GM12878 (cell line): ENCODE results near the gene ABCC4. TPM values are rescaled to one million over a fixed set of nuclear protein-coding genes. Genes with fewer than 3 reads are reported as not detected.

ENCODE experiments used
- ATAC-seq: fragments of 200-7000 bp; cut with Tn5 transposase; 3 replicates; pipeline ENCODE4 v1.9.1; 2020; ENCODE audit warnings: mild to moderate bottlenecking, moderate library complexity
- BruUV-seq: library from RNA; stranded (reverse); fragments of 400-500 nt; replicated peaks from 2 replicates; lab custom pipeline; 2021; lab: Mats Ljungman, UMichigan
- CTCF ChIA-PET: fragments of 300-600 bp; sonication (Branson Sonifier 250); formaldehyde crosslinking; extraction: SDS; loops from one replicate; lab custom pipeline; 2021; ENCODE audit warnings: inconsistent platforms; lab: Yijun Ruan, JAX
- POLR2A ChIA-PET: fragments of 350-600 bp; formaldehyde crosslinking; extraction: SDS; loops from one replicate; lab custom pipeline; 2021; ENCODE audit warnings: inconsistent platforms; lab: Charles Lee
- RAD21 ChIA-PET: fragments of 300-600 bp; sonication (Branson Sonifier 250); formaldehyde crosslinking; loops from one replicate; lab custom pipeline; 2023; ENCODE audit warnings: antibody characterized with exemption; ENCODE audit not compliant: unreplicated experiment; lab: Charles Lee
- SMC1A ChIA-PET: fragments of 300-600 bp; sonication (Branson Sonifier 250); formaldehyde crosslinking; loops from one replicate; lab custom pipeline; 2023; ENCODE audit not compliant: unreplicated experiment, uncharacterized antibody; lab: Charles Lee
- DNase-seq: peaks from one replicate; pipeline ENCODE4 v3.0.0-alpha.2; 2011; ENCODE audit warnings: low read depth, low spot score
- FAIRE-seq: peaks from 3 replicates; lab custom pipeline; 2011; peaks lifted over from hg19 to GRCh38; lab: Jason Lieb, UNC
- H2AFZ ChIP-seq: 2 replicates; pipeline ENCODE4 v1.6.0; 2011; ENCODE audit warnings: low read depth, low read length, control low read depth; ENCODE audit not compliant: control insufficient read depth
- H3K27ac ChIP-seq: 2 replicates; pipeline ENCODE4 v1.5.1; 2011; ENCODE audit warnings: control low read depth; ENCODE audit not compliant: control insufficient read depth, insufficient read depth
- H3K27me3 ChIP-seq, 2 experiments: replicated peaks in 1 of 2; 2 replicates each; pipeline versions ENCODE4 v1.6.0 to v1.6.1; 2011; ENCODE audit warnings: low read length in 1 of 2; ENCODE audit not compliant: control insufficient read depth in 2 of 2, insufficient read depth in 2 of 2
- H3K36me3 ChIP-seq, 2 experiments: 2 replicates each; pipeline ENCODE4 v1.5.1; 2011; ENCODE audit warnings: low read length in 1 of 2; ENCODE audit not compliant: control insufficient read depth in 2 of 2, insufficient read depth in 2 of 2
- H3K4me1 ChIP-seq: 2 replicates; pipeline ENCODE4 v1.6.1; 2011; ENCODE audit warnings: mild to moderate bottlenecking, low read length, moderate library complexity, mixed read lengths; ENCODE audit not compliant: control insufficient read depth, insufficient read depth
- H3K4me2 ChIP-seq: 2 replicates; pipeline ENCODE4 v1.6.0; 2011; ENCODE audit warnings: control low read depth; ENCODE audit not compliant: control insufficient read depth, insufficient read depth
- H3K4me3 ChIP-seq: fragments of 200-600 bp; sonication (generic); 2 replicates; pipeline ENCODE4 v1.5.1; 2016
- H3K79me2 ChIP-seq: 2 replicates; pipeline ENCODE4 v1.6.0; 2011; ENCODE audit warnings: low read length; ENCODE audit not compliant: control insufficient read depth, insufficient read depth
- H3K9ac ChIP-seq: 2 replicates; pipeline ENCODE4 v1.8.0; 2011; ENCODE audit warnings: low read length, control low read depth, mixed read lengths; ENCODE audit not compliant: control insufficient read depth, insufficient read depth
- H3K9me3 ChIP-seq: replicated peaks from 3 replicates; pipeline ENCODE4 v1.5.1; 2011; ENCODE audit warnings: mild to moderate bottlenecking, low read length; ENCODE audit not compliant: control insufficient read depth, insufficient read depth
- H4K20me1 ChIP-seq: 2 replicates; pipeline ENCODE4 v1.6.0; 2011; ENCODE audit not compliant: control insufficient read depth, insufficient read depth
- BCL11A ChIP-seq: IDR thresholded peaks from 2 replicates; pipeline ENCODE4 v1.6.1; 2011; ENCODE audit warnings: low read depth, low read length
- CHD1 ChIP-seq: IDR thresholded peaks from 2 replicates; pipeline ENCODE4 v1.6.1; 2012; ENCODE audit warnings: low read depth, low read length, improper control_type of control experiment
- FOXK2 ChIP-seq: fragments of 450-650 bp; IDR thresholded peaks from 2 replicates; pipeline ENCODE4 v1.6.1; 2017; ENCODE audit warnings: mild to moderate bottlenecking, moderate library complexity
- HCFC1 ChIP-seq: fragments of 150-350 bp; IDR thresholded peaks from 2 replicates; pipeline ENCODE4 v1.6.1; 2014; ENCODE audit warnings: low read length
- HDAC2 ChIP-seq: fragments of 200-600 bp; sonication (generic); IDR thresholded peaks from 2 replicates; pipeline ENCODE4 v1.6.1; 2017
- MEF2A ChIP-seq: IDR thresholded peaks from 2 replicates; pipeline ENCODE4 v1.6.1; 2011; ENCODE audit warnings: low read depth, mild to moderate bottlenecking, low read length, moderate library complexity; ENCODE audit not compliant: insufficient read depth
- NFYA ChIP-seq: IDR thresholded peaks from 2 replicates; pipeline ENCODE4 v1.6.1; 2011; ENCODE audit warnings: low read depth, mild to moderate bottlenecking, low read length, improper control_type of control experiment, borderline replicate concordance
- NR2F1 ChIP-seq: fragments of 450-650 bp; conservative IDR thresholded peaks from 2 replicates; pipeline ENCODE4 v1.6.1; 2017; ENCODE audit warnings: mild to moderate bottlenecking
- PAX8 ChIP-seq: fragments of 450-650 bp; IDR thresholded peaks from 2 replicates; pipeline ENCODE4 v1.6.1; 2017; ENCODE audit warnings: mild to moderate bottlenecking, moderate library complexity
- POLR2A ChIP-seq: IDR thresholded peaks from 2 replicates; pipeline ENCODE4 v1.6.1; 2011; ENCODE audit warnings: low read depth, mild to moderate bottlenecking, low read length
- RELB ChIP-seq: fragments of 450-650 bp; IDR thresholded peaks from 2 replicates; pipeline ENCODE4 v1.6.1; 2017; ENCODE audit warnings: low read depth, mild to moderate bottlenecking, moderate library complexity
- SKIL ChIP-seq: fragments of 450-650 bp; IDR thresholded peaks from 2 replicates; pipeline ENCODE4 v1.6.1; 2017; ENCODE audit warnings: mild to moderate bottlenecking, low read depth, inconsistent platforms; ENCODE audit not compliant: poor library complexity, severe bottlenecking
- SMC3 ChIP-seq: IDR thresholded peaks from 2 replicates; pipeline ENCODE4 v1.6.1; 2011; ENCODE audit warnings: low read length, improper control_type of control experiment, borderline replicate concordance
- SP1 ChIP-seq: IDR thresholded peaks from one replicate; pipeline ENCODE4 v1.6.1; 2011; ENCODE audit warnings: low read depth, low read length
- TCF3 ChIP-seq: IDR thresholded peaks from 2 replicates; pipeline ENCODE4 v1.6.1; 2012; ENCODE audit warnings: low read depth, mild to moderate bottlenecking, low read length, borderline replicate concordance; ENCODE audit not compliant: insufficient read depth
- YBX1 ChIP-seq: fragments of 450-650 bp; IDR thresholded peaks from 2 replicates; pipeline ENCODE4 v1.6.1; 2016; ENCODE audit warnings: antibody characterized with exemption
- ZNF207 ChIP-seq: fragments of 450-650 bp; IDR thresholded peaks from 2 replicates; pipeline ENCODE4 v1.6.1; 2014; ENCODE audit warnings: antibody characterized with exemption, mild to moderate bottlenecking, borderline replicate concordance
- WGBS: methylation state at CpG from one replicate; pipeline ENCODE4 v1.1.6; 2016; ENCODE audit warnings: low lambda C conversion rate; ENCODE audit not compliant: insufficient replicate concordance, insufficient coverage; ENCODE audit errors: missing lambda C conversion rate; 5-methylcytosine and 5-hydroxymethylcytosine counted together
- in situ Hi-C: fragments of 300-500 bp; cut with MboI; formaldehyde crosslinking; loops from 9 replicates; pipeline ENCODE4 v1.14.3; 2018; ENCODE audit warnings: mixed read lengths
- intact Hi-C: fragments of 100-400 bp; cut with micrococcal nuclease; formaldehyde crosslinking; loops from one replicate; pipeline ENCODE4 v1.14.2; 2022; ENCODE audit not compliant: unreplicated experiment
- polyA plus RNA-seq, 11 experiments: library from polyadenylated mRNA; depleted of rRNA in 4 of 11; unstranded in 6 of 11; stranded (reverse) in 5 of 11; fragments of >200 nt; fragmentation: Nextera tagmentation in 4 of 11; fragmentation: Illumina TruSeq in 1 of 11; extraction: Ambion mirVana in 4 of 11; extraction: Trizol in 1 of 11; gene quantifications; 1 replicate in 1 of 11; 2 replicates in 10 of 11; pipeline versions ENCODE4 v1.2.1 to v1.2.3, GENCODE V29; 2011 to 2016; ENCODE audit warnings: inconsistent platforms in 2 of 11, missing spikeins in 2 of 11, low read depth in 1 of 11
- total RNA-seq, 4 experiments: library from RNA; depleted of rRNA in 3 of 4; stranded (reverse); fragments of >200 nt in 3 of 4; fragmentation: Illumina TruSeq in 1 of 4; extraction: Trizol in 1 of 4; gene quantifications; 2 replicates each; pipeline versions ENCODE4 v1.2.1 to v1.2.3, GENCODE V29; 2013 to 2021
- TF ChIP-seq, protein P1 (sequence below): fragments of 150-350 bp; IDR thresholded peaks from 2 replicates; pipeline ENCODE4 v1.6.1; 2014; ENCODE audit warnings: mild to moderate bottlenecking, low read depth, low read length
- TF ChIP-seq, protein P2 (sequence below): IDR thresholded peaks from 2 replicates; pipeline ENCODE4 v1.6.1; 2011; ENCODE audit warnings: borderline replicate concordance, low read depth, mild to moderate bottlenecking, moderate library complexity, low read length; ENCODE audit not compliant: insufficient read depth, poor library complexity, severe bottlenecking

ABCC4 gene
- total and polyA plus RNA-seq, 10 of the 15 experiments (the other 5 are each of a cell fraction or from before 2014, with no cell fraction given) = 7.2 to 44.4 (median 24.1) TPM

- intact Hi-C loops (no loop called here), in situ Hi-C loops (no loop called here)
- CTCF ChIA-PET = interaction anchor here (0.6 to 10.6 kb wide), 7 partner anchors 14 to 158 kb away, joined by 3 to 107 read pairs (median 9); partner anchors contain the start of gene ABCC4
- no TSS peak for BruUV-seq
- Histone ChIP-seq H3K27ac (peak overlapping the region; percentile 45), H3K27me3 (no peaks in the 10 kb centered on the region), H3K9me3 (no peaks in the 10 kb centered on the region; the same call in 2 of the 3 replicates), H4K20me1 (no peaks in the 10 kb centered on the region), H2AFZ (no peak overlapping the region), H3K79me2 (peaks cover 34% of the 10 kb centered on the region), H3K4me3 (peak overlapping the region; percentile 11; the same call in 1 of the 2 replicates), H3K36me3 (peaks cover 2 to 13% of the 10 kb centered on the region in 2 experiments; a peak in 2 of 4 replicates), H3K4me2 (peak overlapping the region; percentile 49), H3K4me1 (peaks cover 25% of the 10 kb centered on the region), H3K9ac (peak overlapping the region; percentile 0; the same call in 1 of the 2 replicates)
- WGBS = 77% methylated on average over 4 of the region's 4 CpGs
- RAD21 ChIA-PET = interaction anchor here (0.7 to 6.9 kb wide), 14 partner anchors 9 to 182 kb away, joined by 3 to 88 read pairs (median 7); partner anchors contain the start of gene ABCC4
- FAIRE-seq (peak; percentile 91), ATAC-seq (peak; percentile 63), DNase-seq (no peak)
- POLR2A ChIA-PET = interaction anchor here (0.9 to 6.9 kb wide), 7 partner anchors 15 to 77 kb away, joined by 3 to 54 read pairs (median 5); partner anchors contain the start of gene ABCC4
- SMC1A ChIA-PET = interaction anchor here (0.6 to 8.3 kb wide), 18 partner anchors 9 to 165 kb away, joined by 3 to 129 read pairs (median 6); partner anchors contain the start of gene ABCC4
- TF ChIP-seq TCF3 (no peak), HDAC2 (no peak), BCL11A (0 out of 2 replicates have a peak, but pooled peaks have one; percentile 9), HCFC1 (no peak), NFYA (no peak), YBX1 (no peak), ZNF207 (no peak), SMC3 (0 out of 2 replicates have a peak, but pooled peaks have one; percentile 12), POLR2A (no peak), PAX8 (no peak), RELB (no peak), NR2F1 (peak; percentile 41), SP1 (no peak), CHD1 (no peak), SKIL (no peak), FOXK2 (no peak), MEF2A (no peak)
- TF ChIP-seq, protein P1, sequence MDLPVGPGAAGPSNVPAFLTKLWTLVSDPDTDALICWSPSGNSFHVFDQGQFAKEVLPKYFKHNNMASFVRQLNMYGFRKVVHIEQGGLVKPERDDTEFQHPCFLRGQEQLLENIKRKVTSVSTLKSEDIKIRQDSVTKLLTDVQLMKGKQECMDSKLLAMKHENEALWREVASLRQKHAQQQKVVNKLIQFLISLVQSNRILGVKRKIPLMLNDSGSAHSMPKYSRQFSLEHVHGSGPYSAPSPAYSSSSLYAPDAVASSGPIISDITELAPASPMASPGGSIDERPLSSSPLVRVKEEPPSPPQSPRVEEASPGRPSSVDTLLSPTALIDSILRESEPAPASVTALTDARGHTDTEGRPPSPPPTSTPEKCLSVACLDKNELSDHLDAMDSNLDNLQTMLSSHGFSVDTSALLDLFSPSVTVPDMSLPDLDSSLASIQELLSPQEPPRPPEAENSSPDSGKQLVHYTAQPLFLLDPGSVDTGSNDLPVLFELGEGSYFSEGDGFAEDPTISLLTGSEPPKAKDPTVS = no peak
- TF ChIP-seq, protein P2, sequence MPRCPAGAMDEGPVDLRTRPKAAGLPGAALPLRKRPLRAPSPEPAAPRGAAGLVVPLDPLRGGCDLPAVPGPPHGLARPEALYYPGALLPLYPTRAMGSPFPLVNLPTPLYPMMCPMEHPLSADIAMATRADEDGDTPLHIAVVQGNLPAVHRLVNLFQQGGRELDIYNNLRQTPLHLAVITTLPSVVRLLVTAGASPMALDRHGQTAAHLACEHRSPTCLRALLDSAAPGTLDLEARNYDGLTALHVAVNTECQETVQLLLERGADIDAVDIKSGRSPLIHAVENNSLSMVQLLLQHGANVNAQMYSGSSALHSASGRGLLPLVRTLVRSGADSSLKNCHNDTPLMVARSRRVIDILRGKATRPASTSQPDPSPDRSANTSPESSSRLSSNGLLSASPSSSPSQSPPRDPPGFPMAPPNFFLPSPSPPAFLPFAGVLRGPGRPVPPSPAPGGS = no peak
Measured at GRCh38 chr13:95222733-95223018, 78.6 kb downstream of the ABCC4 start.
